ENCODE measurements around the gene LAMA5. TPM values are rescaled to one million over a fixed set of nuclear protein-coding genes. Genes with fewer than 3 reads are reported as not detected.
A peak's percentile ranks its signal among the peaks of the same experiment; 100 is the strongest.

Gene LAMA5
- total RNA-seq, 1 experiment from 2014 or later: 61.0 TPM

GRCh38 chr20:62372042-62372993 lies 5.2 kb upstream of the LAMA5 start:
- no peaks in the 10 kb centered on the region for H3K36me3 ChIP-seq (replicated peaks; ENCODE audit: control insufficient read depth, insufficient read depth, low read length)
- no peak overlapping the region for H3K4me3 ChIP-seq (ENCODE audit: insufficient read depth, low read depth, low read length)
- no peak for DNase-seq
- no peaks in the 10 kb centered on the region for H3K27me3 ChIP-seq (ENCODE audit: control insufficient read depth, insufficient read depth, low read length)

DNA sequence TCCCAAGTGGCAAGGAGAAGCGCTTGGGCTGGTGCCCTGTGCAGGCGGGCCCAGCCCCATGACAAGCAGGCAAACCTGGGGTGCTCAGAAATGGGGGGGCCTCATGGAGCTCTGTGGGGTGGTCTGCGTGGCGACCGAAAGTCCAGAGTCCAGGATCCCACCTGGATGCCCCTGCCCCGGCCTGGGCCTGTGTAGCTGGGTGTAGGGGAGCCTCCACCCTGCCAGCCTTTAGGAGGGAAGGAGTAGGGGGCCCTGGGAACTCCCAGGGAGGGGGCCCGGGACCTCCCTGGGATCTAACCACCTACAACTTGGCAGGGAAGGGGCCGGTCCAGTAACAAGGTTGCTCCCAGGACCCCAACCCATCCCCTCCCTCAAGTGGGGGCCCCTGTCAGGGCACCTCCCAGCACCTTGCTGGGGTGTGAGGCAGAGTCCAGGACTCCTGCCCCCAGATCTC lies 4.5 kb upstream of the LAMA5 start:
- no peaks in the 10 kb centered on the region for H3K27me3 ChIP-seq (ENCODE audit: control insufficient read depth, insufficient read depth, low read length)
- H3K4me3 ChIP-seq (ENCODE audit: insufficient read depth, low read depth, low read length): no peak overlapping the region
- DNase-seq: no peak
- H3K36me3 ChIP-seq (replicated peaks; ENCODE audit: control insufficient read depth, insufficient read depth, low read length): no peaks in the 10 kb centered on the region

- Histone ChIP-seq H3K4me3 (ENCODE audit: insufficient read depth, low read depth, low read length) (no peak overlapping the region), H3K27me3 (ENCODE audit: control insufficient read depth, insufficient read depth, low read length) (no peaks in the 10 kb centered on the region), H3K36me3 (replicated peaks; ENCODE audit: control insufficient read depth, insufficient read depth, low read length) (no peaks in the 10 kb centered on the region)
- no peak for DNase-seq
These were observed 3.9 kb upstream of the LAMA5 start for GRCh38 chr20:62370807-62371587.

DNA sequence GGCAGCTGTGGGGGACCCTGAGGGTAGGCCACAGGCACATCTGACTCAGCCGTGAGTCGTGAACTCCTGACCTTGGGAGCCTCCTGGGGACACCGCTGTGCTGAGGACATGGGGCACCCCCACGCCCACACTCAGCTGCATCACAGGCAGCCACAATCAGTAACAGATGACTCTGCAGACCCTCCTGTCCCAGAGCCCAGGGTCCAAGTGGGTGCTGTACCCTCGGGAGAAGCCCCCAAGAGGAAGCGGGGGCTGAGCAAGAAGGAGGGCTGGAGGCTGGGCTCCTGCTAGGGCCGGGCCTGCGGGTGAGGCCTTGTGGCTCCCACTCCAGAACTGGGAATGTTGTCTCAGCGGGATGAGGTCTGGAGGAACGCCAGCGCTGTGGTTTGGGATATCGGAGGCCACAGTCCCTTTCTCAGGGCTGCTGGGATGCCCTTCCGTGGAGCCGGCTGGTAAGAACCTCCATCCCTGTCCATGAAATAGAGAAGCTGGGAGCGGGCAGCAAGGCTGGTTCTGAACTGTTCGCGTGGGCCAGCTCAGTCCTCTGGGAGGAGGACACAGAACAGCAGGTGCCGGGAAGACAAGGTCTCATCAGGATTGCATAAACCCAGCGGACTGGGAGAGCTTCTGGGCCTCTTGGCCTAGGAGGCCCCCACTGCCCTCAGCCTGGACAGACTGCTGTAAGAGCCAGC lies 3.1 kb upstream of the LAMA5 start:
- no peak for DNase-seq

DNA sequence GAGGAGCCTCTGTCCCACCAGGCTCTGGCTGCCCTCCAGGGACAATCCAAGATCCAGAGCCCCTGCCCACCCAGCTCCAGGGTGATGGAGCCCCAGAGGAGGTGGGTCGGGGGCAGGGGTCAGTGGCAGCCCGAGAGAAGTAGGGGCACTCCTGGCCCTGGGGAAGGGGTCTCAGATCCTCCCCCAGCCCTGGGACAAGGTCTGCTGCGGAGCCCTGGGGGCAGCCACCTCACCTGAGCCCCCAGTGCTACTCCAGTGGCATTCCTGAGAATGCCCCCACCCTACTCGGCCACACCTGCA lies 2.7 kb upstream of the LAMA5 start:
- H3K36me3 ChIP-seq (replicated peaks; ENCODE audit: control insufficient read depth, insufficient read depth, low read length): no peaks in the 10 kb centered on the region
- DNase-seq: no peak
- no peak overlapping the region for H3K4me3 ChIP-seq (ENCODE audit: insufficient read depth, low read depth, low read length)
- H3K27me3 ChIP-seq (ENCODE audit: control insufficient read depth, insufficient read depth, low read length): no peaks in the 10 kb centered on the region

More for the DNA sequence above, 3.1 kb upstream of the LAMA5 start:
- no peaks in the 10 kb centered on the region for H3K27me3 ChIP-seq (ENCODE audit: control insufficient read depth, insufficient read depth, low read length)
- no peak overlapping the region for H3K4me3 ChIP-seq (ENCODE audit: insufficient read depth, low read depth, low read length)
- no peaks in the 10 kb centered on the region for H3K36me3 ChIP-seq (replicated peaks; ENCODE audit: control insufficient read depth, insufficient read depth, low read length)

DNA sequence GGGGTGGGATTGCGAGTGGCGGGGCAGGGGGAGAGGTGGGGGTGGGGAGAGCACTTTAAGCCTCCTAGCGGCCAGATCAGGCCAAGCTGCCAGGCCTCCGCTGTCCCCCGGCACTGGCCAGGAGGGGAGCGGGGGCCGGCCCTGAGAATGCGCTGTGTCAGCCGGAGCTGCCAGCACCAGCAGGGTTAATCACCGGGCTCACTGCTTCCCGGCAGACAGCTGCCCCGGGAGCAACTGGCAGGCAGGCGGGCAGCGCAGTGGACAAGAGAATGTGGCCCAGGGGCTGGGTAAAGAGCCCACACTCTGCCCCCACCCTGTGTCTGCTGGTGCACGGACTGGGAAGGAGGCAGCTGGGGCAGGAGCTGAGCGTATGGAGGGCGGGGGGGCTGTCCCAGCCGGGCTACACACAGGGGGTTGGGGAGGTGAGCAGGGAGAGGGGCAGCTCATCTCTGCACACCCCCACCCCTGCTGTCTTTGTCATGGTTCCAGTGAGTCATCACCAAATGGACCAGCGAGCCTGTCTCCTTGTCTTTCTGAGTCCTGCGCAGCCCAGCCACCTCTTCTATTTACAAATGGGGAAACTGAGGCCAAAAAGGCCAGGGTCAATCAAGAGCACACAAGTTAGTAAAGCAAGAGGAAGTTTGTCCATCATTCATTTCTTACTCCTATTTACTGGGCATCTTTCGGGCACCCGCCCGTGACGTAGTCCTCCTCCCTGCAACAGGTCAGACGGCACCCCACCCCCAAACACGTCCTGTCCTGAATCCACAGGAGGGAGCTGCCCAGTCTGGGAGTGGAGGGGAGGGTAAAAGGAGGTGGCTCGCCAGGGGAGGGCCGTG lies 2.1 kb upstream of the LAMA5 start:
- DNase-seq: peak; percentile 94
- Histone ChIP-seq H3K4me3 (ENCODE audit: insufficient read depth, low read depth, low read length) (peak overlapping the region; percentile 50), H3K36me3 (replicated peaks; ENCODE audit: control insufficient read depth, insufficient read depth, low read length) (no peaks in the 10 kb centered on the region), H3K27me3 (ENCODE audit: control insufficient read depth, insufficient read depth, low read length) (no peaks in the 10 kb centered on the region)

GRCh38 chr20:62368392-62368975 lies 1.4 kb upstream of the LAMA5 start:
- peak overlapping the region; percentile 50 for H3K4me3 ChIP-seq (ENCODE audit: insufficient read depth, low read depth, low read length)
- no peaks in the 10 kb centered on the region for H3K36me3 ChIP-seq (replicated peaks; ENCODE audit: control insufficient read depth, insufficient read depth, low read length)
- H3K27me3 ChIP-seq (ENCODE audit: control insufficient read depth, insufficient read depth, low read length): no peaks in the 10 kb centered on the region
- DNase-seq: peak; percentile 94

- Histone ChIP-seq H3K27me3 (ENCODE audit: control insufficient read depth, insufficient read depth, low read length) (no peaks in the 10 kb centered on the region), H3K4me3 (ENCODE audit: insufficient read depth, low read depth, low read length) (peak overlapping the region; percentile 50), H3K36me3 (replicated peaks; ENCODE audit: control insufficient read depth, insufficient read depth, low read length) (no peaks in the 10 kb centered on the region)
- DNase-seq: peak; percentile 84
These were observed 700 bp upstream of the LAMA5 start for GRCh38 chr20:62367633-62368391.

- no peaks in the 10 kb centered on the region for H3K27me3 ChIP-seq (ENCODE audit: control insufficient read depth, insufficient read depth, low read length)
- peaks cover 1% of the 10 kb centered on the region for H3K36me3 ChIP-seq (replicated peaks; ENCODE audit: control insufficient read depth, insufficient read depth, low read length)
- DNase-seq: peak; percentile 98
- peak overlapping the region; percentile 90 for H3K4me3 ChIP-seq (ENCODE audit: insufficient read depth, low read depth, low read length)
These were observed 559 bp downstream of the LAMA5 start for GRCh38 chr20:62366370-62367135.

DNA sequence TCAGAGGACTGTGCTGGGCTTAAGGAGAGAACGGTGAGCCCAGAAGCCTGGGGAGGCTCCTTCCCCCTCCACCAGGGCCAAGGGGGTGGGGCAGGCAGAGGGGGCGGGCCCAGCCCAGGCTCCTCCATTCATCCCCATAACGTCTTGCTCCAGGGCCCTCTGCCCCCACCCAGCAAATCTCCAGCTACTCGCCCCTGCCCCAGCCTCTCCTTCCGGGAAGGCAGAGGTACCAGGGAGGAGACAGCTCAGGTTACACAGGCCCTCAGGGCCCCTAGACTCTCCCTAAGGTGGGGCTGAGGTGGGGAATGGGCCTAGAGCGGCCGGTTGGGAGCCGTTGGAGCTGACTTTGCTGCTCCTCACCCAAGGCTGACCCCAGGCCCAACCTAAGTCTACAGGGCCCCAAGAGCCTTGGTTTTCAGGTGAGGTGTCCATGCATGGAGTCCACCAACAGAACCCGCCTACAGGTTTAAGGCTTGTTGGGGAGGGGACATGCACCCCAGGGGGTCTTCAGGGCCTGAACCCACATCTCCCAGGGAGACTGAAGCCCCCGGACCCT lies 1.2 kb downstream of the LAMA5 start:
- peak; percentile 92 for DNase-seq
- Histone ChIP-seq H3K36me3 (replicated peaks; ENCODE audit: control insufficient read depth, insufficient read depth, low read length) (peaks cover 2% of the 10 kb centered on the region), H3K4me3 (ENCODE audit: insufficient read depth, low read depth, low read length) (peak overlapping the region; percentile 90), H3K27me3 (ENCODE audit: control insufficient read depth, insufficient read depth, low read length) (no peaks in the 10 kb centered on the region)

DNA sequence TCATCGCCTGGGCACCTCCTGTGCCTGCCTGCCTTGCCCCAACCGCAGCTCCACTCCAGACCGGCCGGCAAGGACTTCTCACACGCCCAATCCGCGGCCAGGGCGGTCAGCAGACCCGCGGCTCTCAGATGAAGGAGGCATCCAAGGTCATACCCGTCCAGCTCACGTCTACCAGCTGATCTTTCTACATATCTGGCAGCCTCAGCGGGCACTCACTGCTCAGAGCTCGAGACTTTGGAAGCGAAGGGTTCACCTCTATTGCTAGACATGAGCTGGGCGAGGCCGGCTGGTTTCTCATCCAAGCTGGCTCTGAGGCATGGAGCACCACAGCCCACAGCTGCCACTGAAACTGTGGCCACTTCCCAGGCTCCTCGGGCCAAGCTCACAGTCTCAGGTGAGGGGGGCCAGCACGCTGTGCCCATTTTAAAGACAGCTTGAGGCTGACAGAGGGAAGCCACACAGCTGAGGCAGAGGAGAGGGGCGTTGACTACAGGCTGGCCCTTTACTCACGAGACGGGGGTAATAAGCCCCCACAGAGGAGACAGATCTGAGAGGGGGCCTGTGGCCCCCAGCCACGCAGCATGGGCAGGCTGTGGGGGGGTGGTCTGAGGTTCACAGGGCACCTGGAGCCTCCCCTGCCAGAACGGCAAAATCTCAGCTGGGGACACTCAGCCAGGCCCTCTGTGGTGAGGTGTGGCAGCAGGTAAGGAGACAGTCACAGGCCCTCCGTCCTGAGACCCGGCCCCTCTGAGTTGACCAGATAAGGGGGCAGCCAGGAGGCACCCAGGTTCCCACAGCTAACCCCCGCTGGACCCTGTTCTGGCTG lies 2.0 kb downstream of the LAMA5 start:
- Histone ChIP-seq H3K4me3 (ENCODE audit: insufficient read depth, low read depth, low read length) (peak overlapping the region; percentile 11), H3K36me3 (replicated peaks; ENCODE audit: control insufficient read depth, insufficient read depth, low read length) (peaks cover 2% of the 10 kb centered on the region), H3K27me3 (ENCODE audit: control insufficient read depth, insufficient read depth, low read length) (no peaks in the 10 kb centered on the region)
- DNase-seq: no peak

Data from H7 (cell line).